WTC11 (cell line): ENCODE data around the gene DDN. TPM values are rescaled to one million over a fixed set of nuclear protein-coding genes. Genes with fewer than 3 reads are reported as not detected.
A peak's percentile ranks its signal among the peaks of the same experiment; 100 is the strongest.

ENCODE experiments used
- ATAC-seq: fragments of 200-7000 bp; cut with Tn5 transposase; 2 replicates; pipeline ENCODE4 v1.10.0; 2021; ENCODE audit warnings: mild to moderate bottlenecking, moderate library complexity
- CTCF ChIA-PET: fragments of 300-600 bp; sonication (Branson Sonifier 250); formaldehyde crosslinking; loops from one replicate; lab custom pipeline; 2021; ENCODE audit warnings: antibody characterized with exemption; lab: Charles Lee
- POLR2A ChIA-PET: fragments of 350-600 bp; sonication (Branson Sonifier 250); formaldehyde crosslinking; loops from one replicate; lab custom pipeline; 2021; ENCODE audit warnings: antibody characterized with exemption; lab: Charles Lee
- DNase-seq: peaks from one replicate; pipeline ENCODE4 v3.0.0; 2021; ENCODE audit warnings: low spot score
- H3K27ac Mint-ChIP-seq: 2 replicates; pipeline ENCODE4 v1.8.0; 2021; ENCODE audit warnings: mixed read lengths
- H3K27me3 Mint-ChIP-seq: 2 replicates; pipeline ENCODE4 v1.8.0; 2021; ENCODE audit warnings: low read depth, mild to moderate bottlenecking, moderate library complexity, mixed read lengths
- H3K36me3 Mint-ChIP-seq: 2 replicates; pipeline ENCODE4 v1.8.0; 2021; ENCODE audit warnings: mixed read lengths
- H3K4me1 Mint-ChIP-seq: 2 replicates; pipeline ENCODE4 v1.8.0; 2022; ENCODE audit warnings: mixed read lengths
- H3K4me3 Mint-ChIP-seq: 2 replicates; pipeline ENCODE4 v1.8.0; 2021; ENCODE audit warnings: mild to moderate bottlenecking, moderate library complexity, mixed read lengths
- H3K9me3 Mint-ChIP-seq: 2 replicates; pipeline ENCODE4 v1.8.0; 2021; ENCODE audit warnings: mixed read lengths
- CBFB ChIP-seq: sonication (generic); formaldehyde crosslinking; IDR thresholded peaks from 2 replicates; pipeline ENCODE4 v1.8.1; 2022; ENCODE audit warnings: mild to moderate bottlenecking, low read depth, missing genetic modification reagents
- ELF4 ChIP-seq: sonication (generic); formaldehyde crosslinking; IDR thresholded peaks from 2 replicates; pipeline ENCODE4 v1.8.1; 2022; ENCODE audit warnings: low read depth, mild to moderate bottlenecking, moderate library complexity, missing genetic modification reagents
- ESRRA ChIP-seq: sonication (generic); formaldehyde crosslinking; IDR thresholded peaks from 2 replicates; pipeline ENCODE4 v1.8.1; 2022; ENCODE audit warnings: mild to moderate bottlenecking, missing genetic modification reagents, borderline replicate concordance
- FOXK1 ChIP-seq: sonication (generic); formaldehyde crosslinking; IDR thresholded peaks from 2 replicates; pipeline ENCODE4 v1.8.0; 2022; ENCODE audit warnings: mild to moderate bottlenecking, moderate library complexity, missing genetic modification reagents
- GABPB1 ChIP-seq: sonication (generic); formaldehyde crosslinking; IDR thresholded peaks from 2 replicates; pipeline ENCODE4 v1.8.1; 2023; ENCODE audit warnings: mild to moderate bottlenecking, missing genetic modification reagents
- GRHL2 ChIP-seq: fragments of 250-450 bp; sonication (Bioruptor Pico); IDR thresholded peaks from 2 replicates; pipeline ENCODE4 v1.8.0; 2022; ENCODE audit warnings: mild to moderate bottlenecking, moderate library complexity; ENCODE audit not compliant: insufficient replicate concordance, severe bottlenecking
- GTF2I ChIP-seq: fragments of 250-450 bp; sonication (Bioruptor Pico); conservative IDR thresholded peaks from 2 replicates; pipeline ENCODE4 v1.4.0; 2021; ENCODE audit warnings: mild to moderate bottlenecking
- HMGA2 ChIP-seq: fragments of 250-450 bp; sonication (Bioruptor Pico); IDR thresholded peaks from 2 replicates; pipeline ENCODE4 v1.4.0; 2021; ENCODE audit warnings: mild to moderate bottlenecking, moderate library complexity
- JAZF1 ChIP-seq: fragments of 250-450 bp; sonication (Bioruptor Pico); IDR thresholded peaks from 2 replicates; pipeline ENCODE4 v1.9.0; 2021; ENCODE audit warnings: moderate library complexity, mild to moderate bottlenecking, inconsistent platforms
- MYBL2 ChIP-seq: sonication (generic); formaldehyde crosslinking; IDR thresholded peaks from 2 replicates; pipeline ENCODE4 v1.8.1; 2023; ENCODE audit warnings: mild to moderate bottlenecking, moderate library complexity, missing genetic modification reagents
- NR3C1 ChIP-seq: sonication (generic); formaldehyde crosslinking; conservative IDR thresholded peaks from 2 replicates; pipeline ENCODE4 v1.8.1; 2023; ENCODE audit warnings: low read depth, mild to moderate bottlenecking, missing genetic modification reagents
- PRRX2 ChIP-seq: fragments of 250-450 bp; sonication (Bioruptor Pico); IDR thresholded peaks from 2 replicates; pipeline ENCODE4 v1.8.0; 2021; ENCODE audit warnings: mild to moderate bottlenecking
- RORB ChIP-seq: fragments of 250-450 bp; sonication (Bioruptor Pico); IDR thresholded peaks from 2 replicates; pipeline ENCODE4 v1.9.0; 2021; ENCODE audit warnings: mild to moderate bottlenecking
- SMAD4 ChIP-seq: sonication (generic); formaldehyde crosslinking; IDR thresholded peaks from 2 replicates; pipeline ENCODE4 v1.8.0; 2022; ENCODE audit warnings: mild to moderate bottlenecking, missing genetic modification reagents
- TEAD1 ChIP-seq: sonication (generic); formaldehyde crosslinking; IDR thresholded peaks from 2 replicates; pipeline ENCODE4 v1.8.0; 2022; ENCODE audit warnings: mild to moderate bottlenecking, missing genetic modification reagents
- TP53 ChIP-seq: sonication (generic); formaldehyde crosslinking; IDR thresholded peaks from 2 replicates; pipeline ENCODE4 v1.8.1; 2023; ENCODE audit warnings: mild to moderate bottlenecking, missing genetic modification reagents
- ZBTB21 ChIP-seq: sonication (generic); formaldehyde crosslinking; IDR thresholded peaks from 2 replicates; pipeline ENCODE4 v1.8.1; 2023; ENCODE audit warnings: mild to moderate bottlenecking, missing genetic modification reagents, borderline replicate concordance
- ZNF121 ChIP-seq: sonication (generic); formaldehyde crosslinking; IDR thresholded peaks from 2 replicates; pipeline ENCODE4 v1.8.0; 2023; ENCODE audit warnings: missing genetic modification reagents
- ZNF232 ChIP-seq: sonication (generic); formaldehyde crosslinking; IDR thresholded peaks from 2 replicates; pipeline ENCODE4 v1.8.0; 2022; ENCODE audit warnings: mild to moderate bottlenecking, missing genetic modification reagents
- ZNF396 ChIP-seq: fragments of 250-450 bp; sonication (Bioruptor Pico); IDR thresholded peaks from 2 replicates; pipeline ENCODE4 v1.8.0; 2021; ENCODE audit warnings: mild to moderate bottlenecking, moderate library complexity, borderline replicate concordance
- ZNF416 ChIP-seq: fragments of 250-450 bp; sonication (Bioruptor Pico); IDR thresholded peaks from 2 replicates; pipeline ENCODE4 v1.9.0; 2021; ENCODE audit warnings: mild to moderate bottlenecking, inconsistent platforms
- ZNF423 ChIP-seq: fragments of 250-450 bp; sonication (Bioruptor Pico); IDR thresholded peaks from 2 replicates; pipeline ENCODE4 v2.1.2; 2022; ENCODE audit warnings: mild to moderate bottlenecking, moderate library complexity
- ZNF671 ChIP-seq: fragments of 250-450 bp; sonication (Bioruptor Pico); IDR thresholded peaks from 2 replicates; pipeline ENCODE4 v1.8.0; 2021; ENCODE audit warnings: mild to moderate bottlenecking
- total RNA-seq: library from RNA; stranded (reverse); gene quantifications from 3 replicates; pipeline ENCODE4 v1.2.3, GENCODE V29; 2021
- TF ChIP-seq, protein P1 (sequence below): sonication (generic); formaldehyde crosslinking; IDR thresholded peaks from 2 replicates; pipeline ENCODE4 v1.8.1; 2023; ENCODE audit warnings: mild to moderate bottlenecking, missing genetic modification reagents
- TF ChIP-seq, protein P2 (sequence below): sonication (generic); formaldehyde crosslinking; IDR thresholded peaks from 2 replicates; pipeline ENCODE4 v1.8.0; 2022; ENCODE audit warnings: mild to moderate bottlenecking, missing genetic modification reagents
- TF ChIP-seq, protein P3 (sequence below): sonication (generic); formaldehyde crosslinking; IDR thresholded peaks from 2 replicates; pipeline ENCODE4 v1.8.1; 2023; ENCODE audit warnings: mild to moderate bottlenecking, moderate library complexity, missing genetic modification reagents
- TF ChIP-seq, protein P4 (sequence below): sonication (generic); formaldehyde crosslinking; IDR thresholded peaks from 2 replicates; pipeline ENCODE4 v1.8.1; 2023; ENCODE audit warnings: mild to moderate bottlenecking, missing genetic modification reagents, moderate library complexity
- TF ChIP-seq, protein P5 (sequence below): sonication (generic); formaldehyde crosslinking; IDR thresholded peaks from 2 replicates; pipeline ENCODE4 v1.8.0; 2022; ENCODE audit warnings: mild to moderate bottlenecking, missing genetic modification reagents

Gene DDN
- total RNA-seq, 1 experiment from 2014 or later, result 0.33 TPM

DNA sequence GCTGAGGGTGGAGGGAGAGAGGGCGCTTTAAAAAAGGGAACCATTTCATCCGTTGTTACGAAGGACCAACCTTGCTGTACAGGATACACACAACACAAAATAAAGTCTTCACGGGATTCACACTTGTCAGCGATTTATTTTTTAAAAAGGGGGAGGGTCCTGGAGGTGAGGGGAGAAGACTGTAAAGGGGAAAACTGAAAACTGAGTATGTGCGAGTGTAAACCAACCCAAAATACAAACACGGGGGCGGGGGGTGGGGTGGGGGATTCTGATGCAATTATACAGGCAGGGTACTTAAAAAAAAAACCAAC lies 19.9 kb upstream of the DDN start:
- Mint-ChIP-seq H3K4me3 (peak overlapping the region; percentile 91), H3K9me3 (no peaks in the 10 kb centered on the region), H3K27ac (peak overlapping the region; percentile 99), H3K36me3 (peaks cover 17% of the 10 kb centered on the region), H3K4me1 (peaks cover 16% of the 10 kb centered on the region), H3K27me3 (peaks cover 6% of the 10 kb centered on the region)
- ATAC-seq (0 out of 2 replicates have a peak, but pooled peaks have one; percentile 1), DNase-seq (no peak)
- TF ChIP-seq, protein P1, sequence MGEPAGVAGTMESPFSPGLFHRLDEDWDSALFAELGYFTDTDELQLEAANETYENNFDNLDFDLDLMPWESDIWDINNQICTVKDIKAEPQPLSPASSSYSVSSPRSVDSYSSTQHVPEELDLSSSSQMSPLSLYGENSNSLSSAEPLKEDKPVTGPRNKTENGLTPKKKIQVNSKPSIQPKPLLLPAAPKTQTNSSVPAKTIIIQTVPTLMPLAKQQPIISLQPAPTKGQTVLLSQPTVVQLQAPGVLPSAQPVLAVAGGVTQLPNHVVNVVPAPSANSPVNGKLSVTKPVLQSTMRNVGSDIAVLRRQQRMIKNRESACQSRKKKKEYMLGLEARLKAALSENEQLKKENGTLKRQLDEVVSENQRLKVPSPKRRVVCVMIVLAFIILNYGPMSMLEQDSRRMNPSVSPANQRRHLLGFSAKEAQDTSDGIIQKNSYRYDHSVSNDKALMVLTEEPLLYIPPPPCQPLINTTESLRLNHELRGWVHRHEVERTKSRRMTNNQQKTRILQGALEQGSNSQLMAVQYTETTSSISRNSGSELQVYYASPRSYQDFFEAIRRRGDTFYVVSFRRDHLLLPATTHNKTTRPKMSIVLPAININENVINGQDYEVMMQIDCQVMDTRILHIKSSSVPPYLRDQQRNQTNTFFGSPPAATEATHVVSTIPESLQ (CRISPR knock-in tag), result no peak
- TF ChIP-seq SMAD4 (CRISPR knock-in tag), result no peak
- TF ChIP-seq GTF2I (CRISPR knock-in tag), result no peak
- no peak for TF ChIP-seq RORB (CRISPR knock-in tag)
- TF ChIP-seq ESRRA (CRISPR knock-in tag), result no peak
- no peak for TF ChIP-seq MYBL2 (CRISPR knock-in tag)
- no peak for TF ChIP-seq ZNF396 (CRISPR knock-in tag)
- TF ChIP-seq ZNF423 (CRISPR knock-in tag), result no peak
- TF ChIP-seq, protein P2, sequence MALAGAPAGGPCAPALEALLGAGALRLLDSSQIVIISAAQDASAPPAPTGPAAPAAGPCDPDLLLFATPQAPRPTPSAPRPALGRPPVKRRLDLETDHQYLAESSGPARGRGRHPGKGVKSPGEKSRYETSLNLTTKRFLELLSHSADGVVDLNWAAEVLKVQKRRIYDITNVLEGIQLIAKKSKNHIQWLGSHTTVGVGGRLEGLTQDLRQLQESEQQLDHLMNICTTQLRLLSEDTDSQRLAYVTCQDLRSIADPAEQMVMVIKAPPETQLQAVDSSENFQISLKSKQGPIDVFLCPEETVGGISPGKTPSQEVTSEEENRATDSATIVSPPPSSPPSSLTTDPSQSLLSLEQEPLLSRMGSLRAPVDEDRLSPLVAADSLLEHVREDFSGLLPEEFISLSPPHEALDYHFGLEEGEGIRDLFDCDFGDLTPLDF, result no peak
- TF ChIP-seq ZNF671 (CRISPR knock-in tag), result no peak
- TF ChIP-seq ZNF416 (CRISPR knock-in tag), result no peak
- TF ChIP-seq ZNF121, result no peak
- TF ChIP-seq, protein P3, sequence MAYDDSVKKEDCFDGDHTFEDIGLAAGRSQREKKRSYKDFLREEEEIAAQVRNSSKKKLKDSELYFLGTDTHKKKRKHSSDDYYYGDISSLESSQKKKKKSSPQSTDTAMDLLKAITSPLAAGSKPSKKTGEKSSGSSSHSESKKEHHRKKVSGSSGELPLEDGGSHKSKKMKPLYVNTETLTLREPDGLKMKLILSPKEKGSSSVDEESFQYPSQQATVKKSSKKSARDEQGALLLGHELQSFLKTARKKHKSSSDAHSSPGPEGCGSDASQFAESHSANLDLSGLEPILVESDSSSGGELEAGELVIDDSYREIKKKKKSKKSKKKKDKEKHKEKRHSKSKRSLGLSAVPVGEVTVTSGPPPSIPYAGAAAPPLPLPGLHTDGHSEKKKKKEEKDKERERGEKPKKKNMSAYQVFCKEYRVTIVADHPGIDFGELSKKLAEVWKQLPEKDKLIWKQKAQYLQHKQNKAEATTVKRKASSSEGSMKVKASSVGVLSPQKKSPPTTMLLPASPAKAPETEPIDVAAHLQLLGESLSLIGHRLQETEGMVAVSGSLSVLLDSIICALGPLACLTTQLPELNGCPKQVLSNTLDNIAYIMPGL (CRISPR knock-in tag), result no peak
- ChIA-PET CTCF (interaction anchor here (0.6 to 4.1 kb wide), 11 partner anchors 9 to 819 kb away, joined by 3 to 98 read pairs (median 8); partner anchors contain the start of genes DDN, FKBP11 and WNT1), POLR2A (interaction anchor here (1.2 to 1.5 kb wide), 2 partner anchors 37 to 62 kb away, joined by 6 to 7 read pairs; partner anchors contain the start of gene ARF3)

DNA sequence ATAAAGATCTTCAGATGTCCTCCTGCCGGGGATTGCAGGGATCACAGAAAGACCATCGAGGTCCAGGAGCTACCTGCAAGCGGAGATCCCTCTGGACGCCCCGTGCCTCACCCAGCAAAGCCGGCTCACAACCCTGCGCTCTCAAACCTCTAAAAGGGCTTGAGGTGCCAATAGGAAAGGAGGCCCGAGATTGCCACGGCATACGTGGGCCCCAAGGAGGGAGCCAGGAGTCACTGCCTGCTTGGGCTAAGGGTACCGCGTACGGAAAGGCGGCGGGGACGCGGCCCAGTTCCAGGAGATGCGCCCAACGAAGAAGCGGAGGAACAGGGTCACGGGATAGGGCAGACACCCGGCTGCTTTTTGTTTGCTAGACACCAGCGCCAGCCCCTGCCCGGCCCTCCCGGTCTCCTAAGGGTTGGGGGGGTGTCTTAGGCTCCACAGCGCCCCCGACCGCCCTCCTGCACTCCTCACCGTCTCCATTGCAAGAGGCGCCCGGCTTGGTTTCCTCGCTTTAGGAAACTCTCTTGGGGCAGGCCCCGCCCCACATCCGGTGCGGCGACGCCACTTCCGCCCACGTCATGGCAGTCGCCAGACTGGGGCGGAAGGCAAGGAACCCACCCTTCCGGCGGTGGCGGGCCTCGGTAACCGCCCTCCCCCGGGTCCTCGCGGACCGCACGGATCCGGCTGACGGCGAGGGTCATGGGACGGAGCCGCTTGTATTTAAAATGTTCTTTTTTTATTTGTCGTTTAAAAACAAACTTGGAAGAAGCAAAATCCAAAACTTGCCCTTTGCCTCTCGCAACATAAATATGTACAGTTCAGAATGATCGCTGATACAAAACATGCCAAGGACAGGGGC lies 19.3 kb upstream of the DDN start, which contains the start of gene PRKAG1:
PRKAG1 (minus strand) TSS at position 516 of the 859 bp plus-strand sequence; CDS start at position 480, 36 bp downstream.
- ChIA-PET CTCF (interaction anchor here (0.6 to 4.1 kb wide), 19 partner anchors 9 to 229 kb away, joined by 3 to 98 read pairs (median 6); partner anchors contain the start of genes ADCY6, ARF3, DDN and WNT10B), POLR2A (interaction anchor here (0.5 to 1.5 kb wide), 3 partner anchors 22 to 257 kb away, joined by 3 to 6 read pairs (median 5); no protein-coding TSS in a partner anchor)
- DNase-seq, result peak; percentile 97
- Mint-ChIP-seq H3K27me3 (peaks cover 6% of the 10 kb centered on the region), H3K4me3 (peak within 1 kb of the TSS; percentile 91), H3K27ac (peak within 1 kb of the TSS; percentile 99), H3K36me3 (peaks cover 17% of the 10 kb centered on the region), H3K4me1 (peaks cover 16% of the 10 kb centered on the region), H3K9me3 (no peaks in the 10 kb centered on the region)
- ATAC-seq, result peak; percentile 94
- no peak for TF ChIP-seq FOXK1 (CRISPR knock-in tag)
- no peak for TF ChIP-seq PRRX2 (CRISPR knock-in tag)
- 0 out of 2 replicates have a peak, but pooled peaks have one; percentile 34 for TF ChIP-seq ZNF416 (CRISPR knock-in tag)
- no peak for TF ChIP-seq JAZF1 (CRISPR knock-in tag)
- peak; percentile 84; the same call in 1 of the 2 replicates for TF ChIP-seq TP53 (CRISPR knock-in tag)
- TF ChIP-seq, protein P2, result peak; percentile 79; the same call in 1 of the 2 replicates
- no peak for TF ChIP-seq HMGA2 (CRISPR knock-in tag)
- no peak for TF ChIP-seq SMAD4 (CRISPR knock-in tag)
- no peak for TF ChIP-seq ELF4
- TF ChIP-seq, protein P4, sequence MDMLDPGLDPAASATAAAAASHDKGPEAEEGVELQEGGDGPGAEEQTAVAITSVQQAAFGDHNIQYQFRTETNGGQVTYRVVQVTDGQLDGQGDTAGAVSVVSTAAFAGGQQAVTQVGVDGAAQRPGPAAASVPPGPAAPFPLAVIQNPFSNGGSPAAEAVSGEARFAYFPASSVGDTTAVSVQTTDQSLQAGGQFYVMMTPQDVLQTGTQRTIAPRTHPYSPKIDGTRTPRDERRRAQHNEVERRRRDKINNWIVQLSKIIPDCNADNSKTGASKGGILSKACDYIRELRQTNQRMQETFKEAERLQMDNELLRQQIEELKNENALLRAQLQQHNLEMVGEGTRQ, result peak; percentile 37; the same call in 1 of the 2 replicates
- no peak for TF ChIP-seq GRHL2 (CRISPR knock-in tag)
- peak; percentile 52; the same call in 1 of the 2 replicates for TF ChIP-seq GABPB1 (CRISPR knock-in tag)
- peak; percentile 71; the same call in 1 of the 2 replicates for TF ChIP-seq ZNF232 (CRISPR knock-in tag)
- TF ChIP-seq ZBTB21 (CRISPR knock-in tag), result peak; percentile 95
- 0 out of 2 replicates have a peak, but pooled peaks have one; percentile 63 for TF ChIP-seq NR3C1 (CRISPR knock-in tag)
- 0 out of 2 replicates have a peak, but pooled peaks have one; percentile 76 for TF ChIP-seq CBFB (CRISPR knock-in tag)
- TF ChIP-seq, protein P5, sequence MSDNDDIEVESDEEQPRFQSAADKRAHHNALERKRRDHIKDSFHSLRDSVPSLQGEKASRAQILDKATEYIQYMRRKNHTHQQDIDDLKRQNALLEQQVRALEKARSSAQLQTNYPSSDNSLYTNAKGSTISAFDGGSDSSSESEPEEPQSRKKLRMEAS (CRISPR knock-in tag), result peak; percentile 79
- TF ChIP-seq TEAD1, result peak; percentile 92
